Stimulated activated CD4-positive, alpha-beta T cell treated with anti-CD3 and anti-CD28 coated beads, Interleukin-12 subunit alpha, Interleukin-12 subunit beta, amount 100 ng/mL, for 4 hours (primary cell): Measurements from ENCODE around the gene ATOSA.

Source experiments
- DNase-seq: peaks from one replicate; pipeline ENCODE4 v3.0.0-alpha.2; 2020

ATOSA gene

GRCh38 chr15:52682781-52683180, 3.6 kb upstream of the ATOSA start:
- DNase-seq = no peak

GRCh38 chr15:52682200-52682599, 3.0 kb upstream of the ATOSA start:
- no peak for DNase-seq

- no peak for DNase-seq
Observed at GRCh38 chr15:52681441-52681840, 2.3 kb upstream of the ATOSA start.

GRCh38 chr15:52680761-52681160, 1.6 kb upstream of the ATOSA start:
- DNase-seq = no peak

- no peak for DNase-seq
Observed at GRCh38 chr15:52680041-52680391, 828 bp upstream of the ATOSA start.

- peak; percentile 44 for DNase-seq
Observed at GRCh38 chr15:52678468-52679231, 538 bp downstream of the ATOSA start.

GRCh38 chr15:52677593-52678467, 1.4 kb downstream of the ATOSA start:
- peak; percentile 37 for DNase-seq

GRCh38 chr15:52674831-52675230, 4.4 kb downstream of the ATOSA start:
- no peak for DNase-seq

GRCh38 chr15:52673734-52674133, 5.5 kb downstream of the ATOSA start:
- DNase-seq = no peak

GRCh38 chr15:52673312-52673711, 5.9 kb downstream of the ATOSA start:
- no peak for DNase-seq

GRCh38 chr15:52672661-52673060, 6.5 kb downstream of the ATOSA start:
- no peak for DNase-seq

- DNase-seq = no peak
Observed at GRCh38 chr15:52670087-52670486, 9.1 kb downstream of the ATOSA start.

GRCh38 chr15:52668133-52668532, 11.1 kb downstream of the ATOSA start:
- DNase-seq = no peak

- no peak for DNase-seq
Observed at GRCh38 chr15:52667597-52667996, 11.6 kb downstream of the ATOSA start.

GRCh38 chr15:52663536-52664294, 15.5 kb downstream of the ATOSA start:
- no peak for DNase-seq

GRCh38 chr15:52661909-52662308, 17.3 kb downstream of the ATOSA start:
- DNase-seq = no peak

GRCh38 chr15:52660192-52660591, 19.0 kb downstream of the ATOSA start:
- no peak for DNase-seq

- no peak for DNase-seq
Observed at GRCh38 chr15:52658955-52659354, 20.2 kb downstream of the ATOSA start.

- no peak for DNase-seq
Observed at GRCh38 chr15:52657338-52657737, 21.9 kb downstream of the ATOSA start.

GRCh38 chr15:52656412-52656811, 22.8 kb downstream of the ATOSA start:
- DNase-seq = no peak

- DNase-seq = no peak
Observed at GRCh38 chr15:52653431-52653964, 25.7 kb downstream of the ATOSA start.

- no peak for DNase-seq
Observed at GRCh38 chr15:52652984-52653383, 26.2 kb downstream of the ATOSA start.

GRCh38 chr15:52652286-52652685, 26.9 kb downstream of the ATOSA start:
- no peak for DNase-seq
